Testis (tissue), 3 donors: ENCODE data around the gene ZNF275. TPM values are rescaled to one million over a fixed set of nuclear protein-coding genes. Genes with fewer than 3 reads are reported as not detected.

Experiments
- DNase-seq: peaks from one replicate; pipeline ENCODE4 v3.0.0-alpha.2; 2019
- H3K27ac ChIP-seq, 2 donors: fragments of 200-600 bp; sonication (generic); one replicate each; pipeline ENCODE4 v1.5.1; 2019
- H3K27me3 ChIP-seq: fragments of 200-600 bp; sonication (generic); one replicate; pipeline ENCODE4 v1.5.1; 2019
- H3K36me3 ChIP-seq: fragments of 200-600 bp; sonication (generic); one replicate; pipeline ENCODE4 v1.5.1; 2017; ENCODE audit warnings: low read depth; ENCODE audit errors: missing control alignments
- H3K4me1 ChIP-seq: fragments of 200-600 bp; sonication (generic); one replicate; pipeline ENCODE4 v1.5.1; 2019
- H3K4me3 ChIP-seq, 2 donors: fragments of 200-600 bp; sonication (generic); one replicate each; pipeline ENCODE4 v1.5.1; 2017 to 2019
- H3K9me3 ChIP-seq: fragments of 200-600 bp; sonication (generic); one replicate; pipeline ENCODE4 v1.5.1; 2017
- POLR2A ChIP-seq: fragments of 450-650 bp; IDR thresholded peaks from one replicate; pipeline ENCODE4 v1.6.1; 2017; ENCODE audit warnings: antibody characterized with exemption, mild to moderate bottlenecking, moderate library complexity
- WGBS, 2 donors: methylation state at CpG; one replicate each; pipeline ENCODE4 v1.1.5; 2018; 5-methylcytosine and 5-hydroxymethylcytosine counted together
- intact Hi-C: fragments of 100-400 bp; cut with DNase I; formaldehyde crosslinking; loops from one replicate; pipeline ENCODE4 v1.15.1; 2023; ENCODE audit warnings: low total_unique reads
- polyA plus RNA-seq: library from polyadenylated mRNA; stranded (reverse); fragments of 350-450 nt; fragmentation: Illumina TruSeq; extraction: RNeasy Lipid Tissue Mini Kit (QIAGEN cat#74804); gene quantifications from one replicate; pipeline ENCODE4 v1.2.3, GENCODE V29; 2014; ENCODE audit warnings: low read depth, low replicate concordance; ENCODE audit not compliant: insufficient read depth
- total RNA-seq, 2 donors: library from RNA; depleted of rRNA; stranded (reverse); fragments of >200 nt; gene quantifications; one replicate each; pipeline ENCODE4 v1.2.3, GENCODE V29; 2016
- TF ChIP-seq, protein P1 (sequence below), 3 experiments: fragments of 450-650 bp in 2 of 3; fragments of 200-600 bp in 1 of 3; sonication (generic) in 1 of 3; IDR thresholded peaks; one replicate each; pipeline ENCODE4 v1.5.1; 2016 to 2019; ENCODE audit warnings: antibody characterized with exemption in 3 of 3, mild to moderate bottlenecking in 2 of 3, moderate library complexity in 1 of 3

Gene ZNF275
- total and polyA plus RNA-seq, 3 donors from 2014 or later: 28.7 to 65.0 (median 58.4) TPM

DNA sequence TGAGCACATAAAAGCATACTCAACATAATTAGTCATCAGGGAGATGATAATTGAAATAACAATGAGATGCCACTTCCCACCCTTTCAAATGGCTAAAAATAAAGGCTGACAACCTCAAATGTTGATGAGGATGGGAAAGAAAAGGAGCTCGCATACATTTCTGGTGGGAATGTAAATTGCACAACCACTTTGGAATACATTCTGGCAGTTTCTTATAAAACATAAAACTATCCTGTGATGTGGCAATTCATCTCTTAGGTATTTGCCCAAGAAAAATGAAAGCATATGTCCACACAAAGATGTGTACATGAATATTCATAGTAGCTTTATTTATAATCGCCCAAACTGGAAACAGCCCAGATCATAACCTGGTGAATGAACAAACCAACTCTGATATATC is 687 bp upstream of the ZNF275 start:
- Histone ChIP-seq H3K4me3 (peak overlapping the region in 1 of 2 donors; percentile 69), H3K4me1 (no peaks in the 10 kb centered on the region), H3K9me3 (no peaks in the 10 kb centered on the region), H3K27ac (no peak overlapping the region), H3K36me3 (no peaks in the 10 kb centered on the region), H3K27me3 (no peaks in the 10 kb centered on the region)
- TF ChIP-seq POLR2A: no peak
- TF ChIP-seq, protein P1, sequence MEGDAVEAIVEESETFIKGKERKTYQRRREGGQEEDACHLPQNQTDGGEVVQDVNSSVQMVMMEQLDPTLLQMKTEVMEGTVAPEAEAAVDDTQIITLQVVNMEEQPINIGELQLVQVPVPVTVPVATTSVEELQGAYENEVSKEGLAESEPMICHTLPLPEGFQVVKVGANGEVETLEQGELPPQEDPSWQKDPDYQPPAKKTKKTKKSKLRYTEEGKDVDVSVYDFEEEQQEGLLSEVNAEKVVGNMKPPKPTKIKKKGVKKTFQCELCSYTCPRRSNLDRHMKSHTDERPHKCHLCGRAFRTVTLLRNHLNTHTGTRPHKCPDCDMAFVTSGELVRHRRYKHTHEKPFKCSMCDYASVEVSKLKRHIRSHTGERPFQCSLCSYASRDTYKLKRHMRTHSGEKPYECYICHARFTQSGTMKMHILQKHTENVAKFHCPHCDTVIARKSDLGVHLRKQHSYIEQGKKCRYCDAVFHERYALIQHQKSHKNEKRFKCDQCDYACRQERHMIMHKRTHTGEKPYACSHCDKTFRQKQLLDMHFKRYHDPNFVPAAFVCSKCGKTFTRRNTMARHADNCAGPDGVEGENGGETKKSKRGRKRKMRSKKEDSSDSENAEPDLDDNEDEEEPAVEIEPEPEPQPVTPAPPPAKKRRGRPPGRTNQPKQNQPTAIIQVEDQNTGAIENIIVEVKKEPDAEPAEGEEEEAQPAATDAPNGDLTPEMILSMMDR (IDR thresholded peaks at IDR 0.05): no peak
- whole genome bisulfite sequencing, 2 donors: 73 to 76% methylated on average over 2 of the region's 2 CpGs
- intact Hi-C loops: no loop called here
- DNase-seq: no peak

DNA sequence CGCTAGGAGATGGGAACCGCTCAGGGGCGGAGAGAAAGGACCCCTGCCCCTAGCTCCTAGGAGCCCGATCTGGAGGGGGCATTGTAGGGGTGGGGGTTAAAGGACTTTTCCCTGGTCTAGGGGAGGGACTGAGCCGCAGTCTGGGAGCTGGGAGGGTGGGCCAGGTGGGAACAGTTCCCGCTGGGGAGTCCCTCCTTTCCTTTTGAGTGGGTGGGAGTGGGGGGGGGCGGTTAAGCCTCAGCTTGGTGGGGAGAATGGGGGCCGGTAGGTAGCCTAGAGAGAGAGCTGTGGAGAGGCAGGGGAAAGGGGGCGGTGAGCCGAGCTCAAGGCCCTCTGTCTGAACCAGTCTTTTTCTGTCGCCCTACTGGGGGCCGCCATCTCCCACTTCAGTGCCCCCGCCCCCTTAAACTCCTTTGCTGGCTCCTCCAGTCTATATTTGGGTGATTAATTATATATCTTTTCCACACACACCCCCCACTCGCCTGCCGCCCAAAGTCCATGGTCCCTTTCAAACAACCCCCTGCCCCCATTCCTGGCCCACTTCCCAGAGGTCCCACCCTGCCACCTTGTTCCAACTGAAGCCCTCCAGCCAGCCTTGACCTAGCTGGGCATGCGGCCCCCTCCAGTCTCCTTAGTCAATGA is 822 bp downstream of the ZNF275 start:
- no peak for DNase-seq
- peak overlapping the region; percentile 69 to 72 for H3K4me3 ChIP-seq
- no peak for TF ChIP-seq POLR2A
- TF ChIP-seq, protein P1 (IDR thresholded peaks at IDR 0.05): no peak
- no peaks in the 10 kb centered on the region for H3K36me3 ChIP-seq
- H3K4me1 ChIP-seq: no peaks in the 10 kb centered on the region
- H3K27me3 ChIP-seq: no peaks in the 10 kb centered on the region
- intact Hi-C loops: no loop called here
- no peaks in the 10 kb centered on the region for H3K9me3 ChIP-seq
- H3K27ac ChIP-seq: peak overlapping the region; percentile 53 to 68
- 6 to 13% methylated on average over 8 to 15 of the region's 16 CpGs for WGBS, 2 donors

DNA sequence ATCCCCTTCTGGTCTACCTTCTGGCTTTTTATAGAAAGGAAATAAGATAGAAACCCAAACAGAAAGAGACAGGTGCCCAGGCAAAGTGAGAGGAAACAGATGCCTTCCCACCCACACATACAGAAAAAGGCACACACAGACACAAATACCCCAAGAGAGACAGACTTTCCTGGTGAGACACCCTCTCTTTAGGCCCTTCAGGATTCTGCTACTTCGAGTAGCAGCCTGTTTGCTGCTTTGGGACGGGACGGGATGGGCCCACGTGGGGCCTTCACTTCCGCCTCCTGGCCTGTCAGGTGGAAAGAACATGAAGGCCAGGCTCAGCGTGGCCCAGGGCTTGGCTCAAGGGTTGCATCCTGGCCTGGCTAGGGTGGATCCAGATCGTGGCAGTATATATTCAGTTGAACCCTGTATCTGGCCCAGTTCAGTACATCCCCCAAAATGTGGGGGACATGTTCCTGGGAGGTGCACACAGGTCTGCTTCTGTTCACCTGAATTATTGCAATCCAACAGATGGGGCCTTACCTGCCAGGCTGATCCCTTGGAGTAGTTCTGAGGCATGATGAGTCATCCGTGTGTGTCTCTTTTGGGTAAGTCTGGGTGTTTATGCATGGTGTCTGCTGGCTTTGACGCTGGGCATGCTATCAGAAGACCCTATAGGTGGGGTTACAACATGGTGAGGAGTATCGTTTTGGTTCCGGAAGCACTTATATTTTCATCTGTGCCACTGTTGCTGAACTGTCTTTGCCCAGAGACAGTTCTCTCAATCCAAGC is 2.4 kb downstream of the ZNF275 start:
- no peak overlapping the region for H3K27ac ChIP-seq

DNA sequence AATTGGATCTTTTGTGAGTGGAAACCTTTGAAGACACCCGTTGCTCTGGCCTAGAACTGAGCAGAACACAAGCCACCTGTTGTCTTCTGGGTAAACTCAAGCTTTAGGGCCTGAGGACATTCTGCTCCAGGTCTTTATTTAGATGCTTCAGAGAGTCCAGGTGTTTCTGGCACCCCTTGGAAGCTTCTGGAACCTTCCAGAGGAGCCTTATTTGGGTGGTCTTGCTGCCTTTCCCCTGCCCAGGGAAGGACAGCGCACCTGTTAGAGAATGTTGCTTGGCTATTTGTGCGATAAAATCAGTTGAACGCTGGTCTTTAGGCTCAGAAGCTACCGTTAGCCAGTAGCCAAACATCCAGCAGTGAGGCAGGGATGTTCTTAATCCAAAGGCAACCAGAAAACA is 3.0 kb downstream of the ZNF275 start:
- Histone ChIP-seq H3K27ac (no peak overlapping the region), H3K36me3 (no peaks in the 10 kb centered on the region), H3K4me1 (no peaks in the 10 kb centered on the region), H3K9me3 (no peaks in the 10 kb centered on the region), H3K4me3 (no peak overlapping the region), H3K27me3 (no peaks in the 10 kb centered on the region)
- TF ChIP-seq, protein P1 (IDR thresholded peaks at IDR 0.05): no peak
- no peak for TF ChIP-seq POLR2A
- 73 to 88% methylated on average over 4 to 5 of the region's 5 CpGs for WGBS, 2 donors
- intact Hi-C loops: no loop called here
- DNase-seq: no peak

More for the DNA sequence above, 2.4 kb downstream of the ZNF275 start:
- TF ChIP-seq, protein P1 (IDR thresholded peaks at IDR 0.05): no peak
- TF ChIP-seq POLR2A: no peak
- intact Hi-C loops: no loop called here
- Histone ChIP-seq H3K4me1 (no peaks in the 10 kb centered on the region), H3K27me3 (no peaks in the 10 kb centered on the region), H3K36me3 (no peaks in the 10 kb centered on the region), H3K4me3 (no peak overlapping the region), H3K9me3 (no peaks in the 10 kb centered on the region)
- WGBS, 2 donors: 55 to 81% methylated on average over 4 to 11 of the region's 11 CpGs
- DNase-seq: no peak
